Subcutaneous abdominal adipose tissue (tissue), 5 donors: ENCODE data around the gene RBM39.
A peak's percentile ranks its signal among the peaks of the same experiment; 100 is the strongest.

Experiments
- H3K27ac ChIP-seq: one replicate; pipeline ENCODE4 v1.7.0; 2013; ENCODE audit warnings: low read depth, mild to moderate bottlenecking, inconsistent platforms, low read length, moderate library complexity
- H3K27me3 ChIP-seq, 5 donors: one replicate each; pipeline ENCODE4 v1.7.0; 2013; ENCODE audit warnings: low read length in 5 of 5, inconsistent platforms in 1 of 5; ENCODE audit not compliant: control insufficient read depth in 5 of 5, insufficient read depth in 4 of 5
- H3K36me3 ChIP-seq, 5 donors: one replicate each; pipeline ENCODE4 v1.7.0; 2013; ENCODE audit warnings: low read length in 5 of 5; ENCODE audit not compliant: control insufficient read depth in 5 of 5, insufficient read depth in 5 of 5
- H3K4me1 ChIP-seq, 5 donors: one replicate each; pipeline ENCODE4 v1.7.0; 2013; ENCODE audit warnings: low read length in 5 of 5, mild to moderate bottlenecking in 3 of 5, moderate library complexity in 1 of 5; ENCODE audit not compliant: control insufficient read depth in 5 of 5, insufficient read depth in 5 of 5
- H3K4me3 ChIP-seq, 5 donors: one replicate each; pipeline ENCODE4 v1.7.0; 2013; ENCODE audit warnings: low read length in 5 of 5, low read depth in 1 of 5
- H3K9ac ChIP-seq, 5 donors: one replicate each; pipeline ENCODE4 v1.7.0; 2013; ENCODE audit warnings: low read length in 5 of 5, mild to moderate bottlenecking in 4 of 5, moderate library complexity in 3 of 5
- H3K9me3 ChIP-seq, 5 donors: one replicate each; pipeline ENCODE4 v1.7.0; 2013; ENCODE audit warnings: low read length in 5 of 5; ENCODE audit not compliant: control insufficient read depth in 5 of 5
- donor health status: healthy.
- donor health status: healthy.
- donor health status: healthy.
- donor health status: healthy.
- donor health status: healthy.

Gene RBM39

DNA sequence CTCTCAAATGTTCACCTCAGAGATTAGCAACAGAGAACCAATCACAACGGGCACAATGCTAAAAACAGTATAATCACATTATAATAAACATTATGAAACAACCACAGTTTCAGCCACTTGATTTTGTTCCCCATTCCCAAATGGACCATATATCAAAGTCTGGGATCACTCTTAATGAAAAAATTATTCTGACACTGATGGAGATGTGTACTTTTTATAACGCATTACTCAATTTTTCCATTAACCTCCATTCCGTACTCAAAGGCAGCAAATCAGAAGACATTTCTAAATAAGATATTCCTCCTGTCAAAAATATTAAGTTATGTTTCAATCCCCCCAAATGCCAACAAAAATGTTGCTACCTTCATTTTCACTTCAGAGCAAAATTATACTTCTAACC, 80.2 kb downstream of the RBM39 start:
- Histone ChIP-seq H3K36me3 (no peaks in the 10 kb centered on the region), H3K27ac (peak overlapping the region; percentile 97), H3K9ac (peak overlapping the region in 2 of 5 donors; percentile 94 to 100), H3K9me3 (no peaks in the 10 kb centered on the region), H3K4me3 (peak overlapping the region in 3 of 5 donors; percentile 10 to 100 (median 99)), H3K4me1 (peaks cover 2 to 59% (median 48%) of the 10 kb centered on the region in 5 donors), H3K27me3 (no peaks in the 10 kb centered on the region)

DNA sequence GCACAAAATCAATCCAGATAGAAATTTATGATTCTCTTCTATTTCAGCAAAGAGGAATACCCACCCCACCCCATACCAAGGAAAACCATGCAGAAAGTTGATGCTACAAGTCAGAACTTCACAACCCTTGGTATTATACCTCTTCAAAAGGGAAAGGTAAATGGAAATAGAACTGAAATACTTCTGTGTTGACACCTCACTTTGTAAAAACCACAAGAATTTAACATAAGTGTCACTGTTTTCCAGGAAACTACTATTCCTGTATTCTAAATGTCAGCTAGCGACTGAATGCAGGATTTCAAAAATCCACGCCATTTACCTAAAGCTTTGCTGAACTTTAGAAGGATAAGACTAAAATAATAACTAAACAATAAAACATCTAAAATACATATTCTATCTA, 81.0 kb downstream of the RBM39 start:
- no peaks in the 10 kb centered on the region for H3K9me3 ChIP-seq
- peak overlapping the region in 1 of 5 donors; percentile 42 for H3K9ac ChIP-seq
- no peaks in the 10 kb centered on the region for H3K36me3 ChIP-seq
- no peaks in the 10 kb centered on the region for H3K27me3 ChIP-seq
- H3K4me1 ChIP-seq, result peaks cover 2 to 59% (median 48%) of the 10 kb centered on the region in 5 donors
- no peak overlapping the region for H3K4me3 ChIP-seq
- peak overlapping the region; percentile 1 for H3K27ac ChIP-seq

DNA sequence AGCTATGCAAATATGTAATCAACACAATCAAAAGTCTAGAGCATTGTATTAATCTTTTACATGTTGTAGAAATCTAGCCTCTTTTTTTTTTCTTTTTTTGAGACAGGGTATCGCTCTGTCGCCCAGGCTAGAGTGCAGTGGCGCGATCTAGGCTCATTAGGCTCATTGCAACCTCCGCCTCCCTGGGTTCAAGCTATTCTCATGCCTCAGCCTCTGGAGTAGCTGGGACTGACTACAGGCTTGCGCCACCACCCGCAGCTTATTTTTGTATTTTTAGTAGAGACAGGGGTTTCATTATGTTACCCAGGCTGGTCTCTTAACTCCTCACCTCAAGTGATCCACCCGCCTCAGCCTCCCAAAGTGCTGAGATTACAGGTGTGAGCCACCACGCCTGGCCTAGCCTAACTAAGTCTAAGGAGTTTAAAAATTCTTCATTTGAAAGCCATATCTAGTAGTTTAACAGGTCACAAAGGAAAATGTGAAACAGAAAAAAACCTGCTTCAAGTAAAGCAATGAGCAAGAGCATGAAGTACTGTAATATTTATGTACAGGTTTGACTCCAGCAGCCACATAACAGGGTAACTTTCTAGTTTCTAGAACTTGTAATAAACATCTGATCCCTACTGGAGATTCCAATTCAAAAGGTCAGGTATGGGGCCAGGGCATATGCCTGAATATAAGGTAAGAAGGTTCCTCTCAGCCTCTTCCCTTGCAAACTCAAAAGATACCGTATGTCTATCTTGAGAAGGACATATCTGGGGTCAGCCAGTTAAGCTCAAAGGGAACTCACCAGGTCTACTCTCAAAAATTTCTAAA, 81.7 kb downstream of the RBM39 start:
- Histone ChIP-seq H3K36me3 (peaks cover 0 to under 1% (median 0%) of the 10 kb centered on the region in 5 donors), H3K4me1 (peaks cover 2 to 59% (median 48%) of the 10 kb centered on the region in 5 donors), H3K27ac (peak overlapping the region; percentile 1), H3K9ac (peak overlapping the region in 2 of 5 donors; percentile 8 to 42), H3K4me3 (no peak overlapping the region), H3K9me3 (no peaks in the 10 kb centered on the region), H3K27me3 (no peaks in the 10 kb centered on the region)

DNA sequence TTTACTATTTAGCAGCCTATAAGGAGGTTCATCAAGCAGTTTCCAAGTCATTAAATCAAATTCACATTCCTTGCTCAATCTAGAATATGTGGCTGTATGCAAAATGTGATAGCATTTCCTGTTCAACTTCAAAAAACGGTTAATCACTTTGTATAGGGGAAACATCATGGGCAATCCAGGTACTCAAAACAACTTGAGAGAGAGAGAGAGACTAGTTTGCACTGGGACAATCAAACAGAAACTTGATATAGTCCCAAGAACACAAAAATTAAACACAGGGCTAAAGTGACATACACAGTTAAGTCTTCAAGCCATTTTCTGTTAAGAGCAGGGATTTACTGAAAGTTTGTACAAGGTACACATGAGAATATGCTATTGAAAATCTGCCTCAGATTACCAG, 84.8 kb downstream of the RBM39 start:
- Histone ChIP-seq H3K27ac (no peak overlapping the region), H3K4me1 (peaks cover 0 to 36% (median 29%) of the 10 kb centered on the region in 5 donors)

DNA sequence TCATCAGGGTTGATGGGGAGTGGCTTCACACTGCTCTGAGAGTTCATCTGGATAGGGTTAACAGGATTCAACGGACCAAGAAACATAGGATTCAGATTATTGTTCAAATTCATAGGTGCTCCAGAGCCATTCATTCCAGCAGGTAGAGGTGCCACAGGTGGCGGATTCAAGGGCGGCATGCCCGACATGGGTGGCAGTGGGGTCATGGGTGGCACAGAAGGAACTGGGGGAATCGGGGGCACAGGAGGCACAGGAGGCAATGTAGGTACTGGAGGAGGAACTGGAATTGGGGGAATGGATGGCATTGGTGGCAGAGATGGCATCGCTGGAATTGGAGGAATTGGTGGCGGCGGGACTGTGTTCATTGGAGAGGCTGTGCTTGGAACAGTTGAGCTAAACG, 87.6 kb downstream of the RBM39 start:
- no peak overlapping the region for H3K9ac ChIP-seq
- peaks cover 20 to 30% (median 28%) of the 10 kb centered on the region in 5 donors for H3K36me3 ChIP-seq
- no peak overlapping the region for H3K27ac ChIP-seq
- H3K9me3 ChIP-seq, result no peaks in the 10 kb centered on the region
- H3K4me1 ChIP-seq, result peaks cover 0 to 12% (median 8%) of the 10 kb centered on the region in 5 donors
- H3K4me3 ChIP-seq, result no peak overlapping the region
- no peaks in the 10 kb centered on the region for H3K27me3 ChIP-seq

More for the DNA sequence above, 84.8 kb downstream of the RBM39 start:
- Histone ChIP-seq H3K9me3 (no peaks in the 10 kb centered on the region), H3K4me3 (no peak overlapping the region), H3K9ac (no peak overlapping the region), H3K36me3 (peaks cover 9 to 28% (median 25%) of the 10 kb centered on the region in 5 donors), H3K27me3 (no peaks in the 10 kb centered on the region)

DNA sequence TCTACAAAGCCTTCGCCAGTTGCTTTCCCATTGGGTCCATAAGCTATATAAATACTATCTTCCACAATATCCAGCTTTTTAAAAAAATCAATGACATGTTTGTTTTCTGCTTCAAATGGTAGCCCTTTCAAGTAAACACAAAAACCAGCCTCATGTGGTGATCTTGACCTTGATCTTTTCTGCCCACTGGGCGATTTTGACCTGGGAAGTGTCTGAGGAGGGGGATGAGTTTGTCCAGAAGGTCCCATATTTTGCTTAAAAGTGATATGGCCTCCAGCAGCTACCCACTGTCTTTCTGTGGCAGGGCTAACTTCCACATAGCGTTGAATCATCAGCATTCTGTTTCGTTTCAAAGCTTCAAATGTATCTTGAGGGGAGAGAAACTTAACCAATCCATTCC, 88.2 kb downstream of the RBM39 start:
- Histone ChIP-seq H3K9ac (no peak overlapping the region), H3K27me3 (no peaks in the 10 kb centered on the region), H3K27ac (no peak overlapping the region), H3K4me1 (peaks cover 0 to 10% (median 5%) of the 10 kb centered on the region in 5 donors), H3K4me3 (no peak overlapping the region), H3K36me3 (peaks cover 20 to 30% (median 28%) of the 10 kb centered on the region in 5 donors), H3K9me3 (no peaks in the 10 kb centered on the region)
